Gastroesophageal sphincter (tissue), 4 donors: ENCODE results near the gene MVK. TPM values are rescaled to one million over a fixed set of nuclear protein-coding genes. Genes with fewer than 3 reads are reported as not detected.
"Not testable (repeated sequence)": the region's sequence is repeated elsewhere in the genome, so short reads cannot be mapped to it uniquely, and the experiment has no call there.

Source experiments
- ATAC-seq: fragments of 150-250 bp; one replicate; pipeline ENCODE4 v1.9.1; 2016; ENCODE audit warnings: mild to moderate bottlenecking, moderate library complexity
- H3K27ac ChIP-seq, 4 donors: fragments of 200-600 bp; sonication (generic) in 3 of 4; 1 replicate in 3 of 4; 2 replicates in 1 of 4; pipeline ENCODE4 v1.5.1; 2016 to 2019
- H3K27me3 ChIP-seq: fragments of 200-600 bp; sonication (generic); one replicate; pipeline ENCODE4 v1.5.1; 2019
- H3K36me3 ChIP-seq, 2 donors: fragments of 200-600 bp; sonication (generic); one replicate each; pipeline ENCODE4 v1.5.1; 2019; ENCODE audit warnings: control low read depth in 1 of 2
- H3K4me1 ChIP-seq, 3 donors: fragments of 200-600 bp; sonication (generic); 1 replicate in 2 of 3; 2 replicates in 1 of 3; pipeline ENCODE4 v1.5.1; 2016 to 2019; ENCODE audit warnings: control low read depth in 2 of 3
- H3K4me3 ChIP-seq, 2 donors: fragments of 200-600 bp; sonication (generic); one replicate each; pipeline ENCODE4 v1.5.1; 2019; ENCODE audit warnings: mild to moderate bottlenecking in 1 of 2, moderate library complexity in 1 of 2
- H3K9me3 ChIP-seq, 3 donors: fragments of 200-600 bp; sonication (generic); one replicate each; pipeline ENCODE4 v1.5.1; 2017 to 2019; ENCODE audit warnings: control low read depth in 2 of 3
- EP300 ChIP-seq: sonication (generic); formaldehyde crosslinking; IDR thresholded peaks from one replicate; pipeline ENCODE4 v1.6.1; 2017; ENCODE audit warnings: antibody characterized with exemption, mild to moderate bottlenecking
- POLR2A ChIP-seq, 2 donors: fragments of 450-650 bp; IDR thresholded peaks; one replicate each; pipeline ENCODE4 v1.6.1; 2017; ENCODE audit warnings: antibody characterized with exemption in 2 of 2, mild to moderate bottlenecking in 2 of 2, moderate library complexity in 1 of 2
- POLR2AphosphoS5 ChIP-seq: sonication (generic); formaldehyde crosslinking; IDR thresholded peaks from one replicate; pipeline ENCODE4 v1.6.1; 2017; ENCODE audit warnings: antibody characterized with exemption
- WGBS, 2 donors: methylation state at CpG; one replicate each; pipeline ENCODE4 v1.1.5; 2018; ENCODE audit warnings: low coverage in 1 of 2; 5-methylcytosine and 5-hydroxymethylcytosine counted together
- total RNA-seq, 4 donors: library from RNA; depleted of rRNA; stranded (reverse); fragments of >200 nt; gene quantifications; one replicate each; pipeline ENCODE4 v1.1.0, GENCODE V29; 2016
- TF ChIP-seq, protein P1 (sequence below), 4 experiments: fragments of 200-600 bp in 2 of 4; fragments of 450-650 bp in 2 of 4; sonication (generic) in 1 of 4; IDR thresholded peaks; one replicate each; pipeline ENCODE4 v1.5.1; 2017 to 2019; ENCODE audit warnings: antibody characterized with exemption in 4 of 4, mild to moderate bottlenecking in 2 of 4, moderate library complexity in 2 of 4

Gene MVK
- total RNA-seq, 4 donors from 2014 or later: 6.2 to 18.2 (median 10.4) TPM

DNA sequence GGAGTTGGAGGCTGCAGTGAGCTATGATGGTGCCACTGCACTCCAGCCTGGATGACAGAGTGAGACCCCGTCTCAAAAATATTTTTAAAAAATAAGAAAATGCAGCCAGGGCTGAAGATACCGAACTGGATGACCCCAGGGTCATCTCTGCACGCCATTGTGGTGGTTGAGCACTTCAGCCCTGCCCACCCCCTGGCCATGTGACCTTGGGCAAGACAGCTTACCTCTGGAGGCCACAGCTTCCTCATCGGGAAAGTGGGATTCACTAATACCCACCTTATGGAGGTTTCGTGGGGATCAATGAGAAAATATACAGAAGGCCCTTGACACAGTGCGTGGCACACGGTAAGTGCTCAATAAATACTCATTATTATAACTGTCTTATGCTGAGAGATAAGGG is 25.5 kb downstream of the MVK start:
- H3K36me3 ChIP-seq: peaks cover 0 to 29% of the 10 kb centered on the region in 2 donors
- 78 to 92% methylated on average over 6 of the region's 7 CpGs for WGBS, 2 donors

GRCh38 chr12:109600481-109600880 is 26.9 kb downstream of the MVK start:
- Histone ChIP-seq H3K27me3 (peaks cover 19% of the 10 kb centered on the region), H3K9me3 (no peaks in the 10 kb centered on the region), H3K4me3 (no peak overlapping the region), H3K4me1 (peaks cover 0 to 15% (median 5%) of the 10 kb centered on the region in 3 donors), H3K36me3 (peaks cover 0 to 15% of the 10 kb centered on the region in 2 donors), H3K27ac (no peak overlapping the region)
- no peak for ATAC-seq
- 92 to 95% methylated on average over 2 of the region's 2 CpGs for WGBS, 2 donors
- TF ChIP-seq POLR2AphosphoS5 (no peak), EP300 (no peak), POLR2A (IDR thresholded peaks at IDR 0.05) (no peak)
- TF ChIP-seq, protein P1, sequence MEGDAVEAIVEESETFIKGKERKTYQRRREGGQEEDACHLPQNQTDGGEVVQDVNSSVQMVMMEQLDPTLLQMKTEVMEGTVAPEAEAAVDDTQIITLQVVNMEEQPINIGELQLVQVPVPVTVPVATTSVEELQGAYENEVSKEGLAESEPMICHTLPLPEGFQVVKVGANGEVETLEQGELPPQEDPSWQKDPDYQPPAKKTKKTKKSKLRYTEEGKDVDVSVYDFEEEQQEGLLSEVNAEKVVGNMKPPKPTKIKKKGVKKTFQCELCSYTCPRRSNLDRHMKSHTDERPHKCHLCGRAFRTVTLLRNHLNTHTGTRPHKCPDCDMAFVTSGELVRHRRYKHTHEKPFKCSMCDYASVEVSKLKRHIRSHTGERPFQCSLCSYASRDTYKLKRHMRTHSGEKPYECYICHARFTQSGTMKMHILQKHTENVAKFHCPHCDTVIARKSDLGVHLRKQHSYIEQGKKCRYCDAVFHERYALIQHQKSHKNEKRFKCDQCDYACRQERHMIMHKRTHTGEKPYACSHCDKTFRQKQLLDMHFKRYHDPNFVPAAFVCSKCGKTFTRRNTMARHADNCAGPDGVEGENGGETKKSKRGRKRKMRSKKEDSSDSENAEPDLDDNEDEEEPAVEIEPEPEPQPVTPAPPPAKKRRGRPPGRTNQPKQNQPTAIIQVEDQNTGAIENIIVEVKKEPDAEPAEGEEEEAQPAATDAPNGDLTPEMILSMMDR (IDR thresholded peaks at IDR 0.05): no peak

More for the DNA sequence above, 25.5 kb downstream of the MVK start:
- H3K4me1 ChIP-seq: peaks cover 0 to 15% (median 5%) of the 10 kb centered on the region in 3 donors
- ATAC-seq: no peak
- H3K27me3 ChIP-seq: peaks cover 7% of the 10 kb centered on the region
- H3K4me3 ChIP-seq: no peak overlapping the region
- H3K27ac ChIP-seq: no peak overlapping the region
- no peaks in the 10 kb centered on the region for H3K9me3 ChIP-seq
- TF ChIP-seq POLR2AphosphoS5 (no peak), EP300 (no peak), POLR2A (IDR thresholded peaks at IDR 0.05) (no peak)
- TF ChIP-seq, protein P1 (IDR thresholded peaks at IDR 0.05): no peak

- Histone ChIP-seq H3K27me3 (peaks cover 24% of the 10 kb centered on the region), H3K36me3 (peaks cover 0 to 10% of the 10 kb centered on the region in 2 donors), H3K4me1 (peaks cover 0 to 16% (median 5%) of the 10 kb centered on the region in 3 donors), H3K4me3 (no peak overlapping the region), H3K9me3 (no peaks in the 10 kb centered on the region), H3K27ac (no peak overlapping the region)
- WGBS, 2 donors: 38 to 100% methylated on average over 1 of the region's 8 CpGs
- no peak for ATAC-seq
- TF ChIP-seq, protein P1 (IDR thresholded peaks at IDR 0.05): no peak
- TF ChIP-seq POLR2A (IDR thresholded peaks at IDR 0.05): no peak
- no peak for TF ChIP-seq EP300
- TF ChIP-seq POLR2AphosphoS5: no peak
These were observed 27.4 kb downstream of the MVK start for GRCh38 chr12:109600995-109601394.

DNA sequence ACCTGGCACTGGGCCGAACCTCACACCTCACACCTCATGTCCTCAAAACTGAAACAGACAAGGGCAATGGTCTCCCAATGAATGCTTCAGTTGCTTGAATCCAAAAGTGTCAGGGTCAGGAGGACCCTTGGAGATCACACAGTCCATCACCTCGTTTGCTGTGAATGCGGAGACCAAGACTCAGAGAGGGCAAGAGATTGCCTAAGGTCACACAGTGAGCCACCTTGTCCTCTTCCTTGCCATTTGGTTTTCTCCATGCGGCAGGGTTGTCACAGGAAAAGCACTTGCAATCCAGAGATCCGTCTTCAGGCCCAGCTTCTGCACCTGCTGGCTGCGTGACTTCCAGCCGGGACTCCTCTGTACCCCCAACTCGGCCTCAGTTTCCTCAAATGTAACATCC is 28.0 kb downstream of the MVK start:
- Histone ChIP-seq H3K4me3 (no peak overlapping the region), H3K27me3 (peaks cover 30% of the 10 kb centered on the region), H3K9me3 (no peaks in the 10 kb centered on the region), H3K4me1 (peaks cover 0 to 21% (median 5%) of the 10 kb centered on the region in 3 donors), H3K36me3 (peaks cover 0 to 5% of the 10 kb centered on the region in 2 donors), H3K27ac (no peak overlapping the region)
- no peak for TF ChIP-seq POLR2A (IDR thresholded peaks at IDR 0.05)
- TF ChIP-seq EP300: no peak
- TF ChIP-seq, protein P1 (IDR thresholded peaks at IDR 0.05): no peak
- no peak for TF ChIP-seq POLR2AphosphoS5
- ATAC-seq: no peak
- 67 to 92% methylated on average over 1 to 7 of the region's 8 CpGs for WGBS, 2 donors

DNA sequence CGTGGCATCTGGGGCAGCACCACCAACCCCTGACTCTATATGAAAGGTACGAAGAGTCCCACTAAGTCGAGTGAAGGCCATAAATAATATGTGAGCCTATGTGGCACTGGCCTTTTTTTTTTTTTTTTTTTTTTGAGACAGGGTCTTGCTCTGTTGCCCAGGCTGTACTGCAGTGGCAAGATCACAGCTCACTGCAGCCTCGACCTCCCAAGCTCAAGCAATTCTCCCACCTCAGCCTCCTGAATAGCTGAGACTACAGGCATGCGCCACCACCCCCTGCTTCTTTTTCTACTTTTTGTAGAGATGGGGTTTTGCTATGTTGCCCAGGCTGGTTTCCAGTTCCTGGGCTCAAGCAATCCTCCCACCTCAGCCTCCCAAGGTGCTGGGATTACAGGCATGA is 28.5 kb downstream of the MVK start:
- Histone ChIP-seq H3K27me3 (peaks cover 34% of the 10 kb centered on the region), H3K4me1 (peaks cover 0 to 26% (median 5%) of the 10 kb centered on the region in 3 donors)
- WGBS, 2 donors: 96% methylated on average over 4 of the region's 5 CpGs; no CpG with 5 or more reads in 1 of the 2 donors
- ATAC-seq, H3K4me3 ChIP-seq, H3K9me3 ChIP-seq, H3K27ac ChIP-seq, H3K36me3 ChIP-seq: not testable (repeated sequence)
